ENCODE results near the gene ATXN1.
"Not testable (repeated sequence)": the region's sequence is repeated elsewhere in the genome, so short reads cannot be mapped to it uniquely, and the experiment has no call there.

The ATXN1 gene

DNA sequence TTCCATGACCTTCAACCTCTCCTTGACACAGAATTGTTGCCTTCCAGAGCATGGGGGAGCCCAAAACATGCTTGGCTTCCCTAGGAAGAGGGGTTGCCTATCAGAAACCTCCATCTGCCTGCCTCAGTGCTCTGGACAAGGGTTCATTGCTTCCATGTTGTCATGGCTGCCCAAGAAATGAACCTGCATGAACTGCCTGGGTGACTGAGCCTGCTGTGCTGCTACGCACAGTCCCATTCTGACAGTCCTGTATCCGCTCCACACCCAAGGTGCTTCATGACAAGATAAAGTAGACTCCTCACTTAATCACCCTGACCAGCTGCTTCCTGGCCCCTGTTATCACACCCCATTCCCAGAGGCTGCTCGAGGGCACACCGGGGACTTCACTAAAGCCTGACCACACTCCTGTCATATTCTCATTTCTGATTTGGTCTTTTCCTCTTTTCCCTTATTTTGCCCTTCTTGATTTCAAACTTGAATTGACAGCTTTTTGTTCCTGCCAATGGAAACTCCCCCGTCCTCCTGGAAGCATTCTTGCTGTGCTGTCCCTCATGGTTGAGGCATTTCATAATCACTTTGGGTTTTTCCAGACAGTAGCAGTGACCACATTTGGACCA, 491.0 kb downstream of the ATXN1 start:
- Histone ChIP-seq H3K79me2 (ENCODE audit: insufficient read depth, low read length) (no peaks in the 10 kb centered on the region), H3K27me3 (ENCODE audit: low read length) (no peaks in the 10 kb centered on the region), H3K9me2 (replicated peaks; ENCODE audit: insufficient read depth, low read length) (no peaks in the 10 kb centered on the region), H3K4me2 (ENCODE audit: low read depth, low read length, poor library complexity, severe bottlenecking) (no peak overlapping the region), H3K4me3 (ENCODE audit: insufficient read depth, low read length, poor library complexity, severe bottlenecking) (no peak overlapping the region), H3K27ac (ENCODE audit: low read depth, low read length) (no peak overlapping the region), H4K20me1 (ENCODE audit: low read depth, low read length) (no peaks in the 10 kb centered on the region), H3K9ac (ENCODE audit: low read length) (no peak overlapping the region), H2AFZ (ENCODE audit: low read depth, low read length, severe bottlenecking) (no peak overlapping the region), H3K36me3 (ENCODE audit: low read length) (no peaks in the 10 kb centered on the region), H3F3A (ENCODE audit: insufficient read depth) (no peaks in the 10 kb centered on the region), H3K9me3 (ENCODE audit: insufficient read depth, low read length) (no peaks in the 10 kb centered on the region)
- TF ChIP-seq EZH2phosphoT487 (conservative IDR thresholded peaks at IDR 0.05; ENCODE audit: low read length): no peak
- TF ChIP-seq, protein P1, sequence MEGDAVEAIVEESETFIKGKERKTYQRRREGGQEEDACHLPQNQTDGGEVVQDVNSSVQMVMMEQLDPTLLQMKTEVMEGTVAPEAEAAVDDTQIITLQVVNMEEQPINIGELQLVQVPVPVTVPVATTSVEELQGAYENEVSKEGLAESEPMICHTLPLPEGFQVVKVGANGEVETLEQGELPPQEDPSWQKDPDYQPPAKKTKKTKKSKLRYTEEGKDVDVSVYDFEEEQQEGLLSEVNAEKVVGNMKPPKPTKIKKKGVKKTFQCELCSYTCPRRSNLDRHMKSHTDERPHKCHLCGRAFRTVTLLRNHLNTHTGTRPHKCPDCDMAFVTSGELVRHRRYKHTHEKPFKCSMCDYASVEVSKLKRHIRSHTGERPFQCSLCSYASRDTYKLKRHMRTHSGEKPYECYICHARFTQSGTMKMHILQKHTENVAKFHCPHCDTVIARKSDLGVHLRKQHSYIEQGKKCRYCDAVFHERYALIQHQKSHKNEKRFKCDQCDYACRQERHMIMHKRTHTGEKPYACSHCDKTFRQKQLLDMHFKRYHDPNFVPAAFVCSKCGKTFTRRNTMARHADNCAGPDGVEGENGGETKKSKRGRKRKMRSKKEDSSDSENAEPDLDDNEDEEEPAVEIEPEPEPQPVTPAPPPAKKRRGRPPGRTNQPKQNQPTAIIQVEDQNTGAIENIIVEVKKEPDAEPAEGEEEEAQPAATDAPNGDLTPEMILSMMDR (IDR thresholded peaks at IDR 0.05; ENCODE audit: insufficient read depth, low read length, poor library complexity, severe bottlenecking): no peak

DNA sequence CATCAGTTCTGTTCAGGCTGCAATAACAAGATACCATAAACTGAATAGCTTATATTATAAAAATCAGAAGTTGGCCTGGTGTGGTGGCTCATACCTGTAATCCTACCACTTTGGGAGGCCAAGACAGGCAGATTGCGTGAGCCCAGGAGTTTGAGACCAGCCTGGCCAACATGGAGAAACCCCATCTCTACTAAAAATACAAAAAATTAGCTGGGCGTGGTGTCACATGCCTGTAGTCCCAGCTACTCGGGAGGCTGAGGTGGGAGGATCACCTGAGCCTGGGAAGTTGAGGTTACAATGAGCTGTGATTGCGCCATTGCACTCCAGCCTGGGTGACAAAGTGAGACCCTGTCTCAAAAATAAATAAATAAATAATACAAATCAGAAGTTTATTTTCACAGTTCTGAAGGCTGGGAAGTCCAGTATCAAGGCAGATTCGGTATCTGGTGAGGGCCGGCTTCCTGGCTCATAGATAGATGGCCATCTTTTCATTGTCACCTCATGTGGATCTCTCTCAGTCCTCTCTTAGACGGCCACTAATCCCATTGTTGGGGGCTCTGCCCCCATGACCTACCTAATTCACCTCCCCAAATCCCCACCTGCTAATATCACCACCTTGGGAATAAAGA, 491.7 kb downstream of the ATXN1 start:
- H3F3A ChIP-seq (ENCODE audit: insufficient read depth); H3K4me3 ChIP-seq (ENCODE audit: insufficient read depth, low read length, poor library complexity, severe bottlenecking); H3K79me2 ChIP-seq (ENCODE audit: insufficient read depth, low read length); H3K4me2 ChIP-seq (ENCODE audit: low read depth, low read length, poor library complexity, severe bottlenecking); H3K36me3 ChIP-seq (ENCODE audit: low read length); H3K9ac ChIP-seq (ENCODE audit: low read length); H3K9me2 ChIP-seq (replicated peaks; ENCODE audit: insufficient read depth, low read length); H4K20me1 ChIP-seq (ENCODE audit: low read depth, low read length); H3K27me3 ChIP-seq (ENCODE audit: low read length); H2AFZ ChIP-seq (ENCODE audit: low read depth, low read length, severe bottlenecking); H3K9me3 ChIP-seq (ENCODE audit: insufficient read depth, low read length); H3K27ac ChIP-seq (ENCODE audit: low read depth, low read length): not testable (repeated sequence)

DNA sequence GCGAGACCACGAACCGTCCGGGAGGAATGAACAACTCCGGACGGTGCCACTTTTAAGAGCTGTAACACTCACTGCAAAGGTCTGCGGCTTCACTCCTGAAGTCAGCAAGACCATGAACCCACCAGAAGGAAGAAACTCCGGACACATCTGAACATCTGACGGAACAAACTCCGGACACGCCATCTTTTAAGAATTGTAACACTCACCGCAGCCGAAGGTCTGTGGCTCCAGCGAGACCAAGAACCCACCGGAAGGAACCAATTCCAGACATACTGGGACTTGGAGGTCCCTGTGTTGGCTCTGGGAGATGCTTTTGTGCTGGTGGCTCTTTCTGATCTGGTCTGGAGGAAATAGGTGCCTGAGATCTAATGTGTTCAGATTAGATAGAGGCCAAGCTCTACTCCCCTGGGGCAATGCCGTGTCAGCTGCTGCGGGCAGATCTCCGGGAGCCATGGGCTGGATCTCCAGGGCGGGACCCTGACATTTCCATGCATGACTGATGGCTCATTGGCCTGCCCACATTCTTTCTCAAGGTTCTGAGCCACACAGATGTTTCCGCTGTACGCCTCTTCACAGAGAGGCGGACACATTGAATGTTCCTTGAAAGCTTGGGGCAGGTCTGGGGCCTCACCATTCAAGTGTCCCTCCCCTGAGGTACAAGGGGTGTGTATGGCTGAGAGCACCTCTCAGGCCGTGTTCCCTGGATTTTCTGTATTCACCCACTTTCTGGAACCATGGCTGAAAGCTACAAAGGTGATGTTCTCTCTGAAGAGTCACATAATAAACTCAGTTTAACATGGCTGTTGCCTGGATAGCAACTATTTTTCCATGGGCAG, 493.6 kb downstream of the ATXN1 start:
- Histone ChIP-seq H3K4me2 (ENCODE audit: low read depth, low read length, poor library complexity, severe bottlenecking) (no peak overlapping the region), H3F3A (ENCODE audit: insufficient read depth) (no peaks in the 10 kb centered on the region), H3K36me3 (ENCODE audit: low read length) (no peaks in the 10 kb centered on the region), H3K9ac (ENCODE audit: low read length) (no peak overlapping the region), H3K4me3 (ENCODE audit: insufficient read depth, low read length, poor library complexity, severe bottlenecking) (no peak overlapping the region), H3K27me3 (ENCODE audit: low read length) (no peaks in the 10 kb centered on the region), H2AFZ (ENCODE audit: low read depth, low read length, severe bottlenecking) (no peak overlapping the region), H3K9me2 (replicated peaks; ENCODE audit: insufficient read depth, low read length) (no peaks in the 10 kb centered on the region), H3K79me2 (ENCODE audit: insufficient read depth, low read length) (no peaks in the 10 kb centered on the region), H3K9me3 (ENCODE audit: insufficient read depth, low read length) (no peaks in the 10 kb centered on the region), H3K27ac (ENCODE audit: low read depth, low read length) (no peak overlapping the region), H4K20me1 (ENCODE audit: low read depth, low read length) (no peaks in the 10 kb centered on the region)
- TF ChIP-seq EZH2phosphoT487 (conservative IDR thresholded peaks at IDR 0.05; ENCODE audit: low read length): no peak
- TF ChIP-seq, protein P1 (IDR thresholded peaks at IDR 0.05; ENCODE audit: insufficient read depth, low read length, poor library complexity, severe bottlenecking): no peak
